Glutamatergic neuron (in vitro differentiated cells): ENCODE results near the gene FKRP. TPM values are rescaled to one million over a fixed set of nuclear protein-coding genes. Genes with fewer than 3 reads are reported as not detected.
"Not testable (repeated sequence)": the region's sequence is repeated elsewhere in the genome, so short reads cannot be mapped to it uniquely, and the experiment has no call there.

Experiments used
- DNase-seq: peaks from one replicate; pipeline ENCODE4 v3.0.0; 2022
- H3K27ac Mint-ChIP-seq: one replicate; pipeline ENCODE4 v1.8.0; 2020; ENCODE audit warnings: mild to moderate bottlenecking, mixed read lengths, inconsistent platforms; ENCODE audit not compliant: unreplicated experiment
- H3K27me3 Mint-ChIP-seq: one replicate; pipeline ENCODE4 v1.8.0; 2020; ENCODE audit warnings: mild to moderate bottlenecking, moderate library complexity, mixed read lengths, inconsistent platforms; ENCODE audit not compliant: unreplicated experiment
- H3K36me3 Mint-ChIP-seq: one replicate; pipeline ENCODE4 v1.8.0; 2020; ENCODE audit warnings: mild to moderate bottlenecking, mixed read lengths, inconsistent platforms; ENCODE audit not compliant: unreplicated experiment
- H3K4me1 Mint-ChIP-seq: one replicate; pipeline ENCODE4 v1.8.0; 2020; ENCODE audit warnings: mild to moderate bottlenecking, low read depth, mixed read lengths, inconsistent platforms; ENCODE audit not compliant: unreplicated experiment
- H3K4me3 Mint-ChIP-seq: one replicate; pipeline ENCODE4 v1.8.0; 2020; ENCODE audit warnings: mild to moderate bottlenecking, mixed read lengths, inconsistent platforms; ENCODE audit not compliant: unreplicated experiment
- H3K9me3 Mint-ChIP-seq: one replicate; pipeline ENCODE4 v1.8.0; 2020; ENCODE audit warnings: mild to moderate bottlenecking, moderate library complexity, mixed read lengths, inconsistent platforms; ENCODE audit not compliant: unreplicated experiment
- total RNA-seq: library from RNA; stranded (reverse); fragmentation: NEBNext Ultra II Directional; extraction: Animal tissue kit (Norgen Biotek cat#: 25700); gene quantifications from one replicate; pipeline ENCODE4 v1.2.1, GENCODE V29; 2021; ENCODE audit not compliant: unreplicated experiment
- TF ChIP-seq, protein P1 (sequence below): fragments of 200-600 bp; sonication (generic); IDR thresholded peaks from one replicate; pipeline ENCODE4 v1.5.0; 2021; ENCODE audit not compliant: partially characterized antibody, unreplicated experiment

Gene FKRP
- total RNA-seq, 1 donor from 2014 or later, result 46.6 TPM

DNA sequence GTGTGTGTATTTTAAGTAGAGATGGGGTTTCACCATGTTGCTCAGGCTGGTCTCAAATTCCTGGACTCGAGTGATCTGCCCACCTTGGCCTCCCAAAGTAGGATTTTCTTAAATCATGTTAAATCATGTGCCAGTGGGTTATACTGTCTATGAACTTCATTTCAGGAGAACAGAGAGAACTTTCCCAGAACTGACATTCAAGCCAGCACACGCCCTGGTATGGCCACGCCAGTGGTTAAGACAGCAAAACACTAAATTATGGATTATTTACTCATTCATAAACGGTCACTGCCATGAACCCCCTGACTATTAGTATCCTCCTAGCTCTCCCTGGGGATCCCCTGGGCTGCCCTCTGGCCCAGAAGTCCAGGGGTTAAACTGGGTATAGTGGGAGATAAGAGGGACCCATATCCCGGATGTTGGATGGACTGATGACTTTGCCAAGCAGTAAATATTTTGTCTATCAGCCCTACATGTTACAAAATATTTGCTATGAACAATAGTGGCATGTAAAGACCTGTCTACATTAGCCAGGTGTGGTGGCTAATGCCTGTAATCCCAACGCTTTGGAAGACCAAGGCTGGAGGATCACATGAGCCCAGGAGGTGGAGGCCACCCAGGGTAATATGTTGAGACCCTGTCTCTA, 16.5 kb downstream of the FKRP start:
- H3K27me3 Mint-ChIP-seq, result peaks cover 7% of the 10 kb centered on the region
- no peak overlapping the region for H3K4me3 Mint-ChIP-seq
- TF ChIP-seq, protein P1, sequence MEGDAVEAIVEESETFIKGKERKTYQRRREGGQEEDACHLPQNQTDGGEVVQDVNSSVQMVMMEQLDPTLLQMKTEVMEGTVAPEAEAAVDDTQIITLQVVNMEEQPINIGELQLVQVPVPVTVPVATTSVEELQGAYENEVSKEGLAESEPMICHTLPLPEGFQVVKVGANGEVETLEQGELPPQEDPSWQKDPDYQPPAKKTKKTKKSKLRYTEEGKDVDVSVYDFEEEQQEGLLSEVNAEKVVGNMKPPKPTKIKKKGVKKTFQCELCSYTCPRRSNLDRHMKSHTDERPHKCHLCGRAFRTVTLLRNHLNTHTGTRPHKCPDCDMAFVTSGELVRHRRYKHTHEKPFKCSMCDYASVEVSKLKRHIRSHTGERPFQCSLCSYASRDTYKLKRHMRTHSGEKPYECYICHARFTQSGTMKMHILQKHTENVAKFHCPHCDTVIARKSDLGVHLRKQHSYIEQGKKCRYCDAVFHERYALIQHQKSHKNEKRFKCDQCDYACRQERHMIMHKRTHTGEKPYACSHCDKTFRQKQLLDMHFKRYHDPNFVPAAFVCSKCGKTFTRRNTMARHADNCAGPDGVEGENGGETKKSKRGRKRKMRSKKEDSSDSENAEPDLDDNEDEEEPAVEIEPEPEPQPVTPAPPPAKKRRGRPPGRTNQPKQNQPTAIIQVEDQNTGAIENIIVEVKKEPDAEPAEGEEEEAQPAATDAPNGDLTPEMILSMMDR, result no peak
- no peak for DNase-seq
- H3K36me3 Mint-ChIP-seq, result no peaks in the 10 kb centered on the region
- peaks cover 4% of the 10 kb centered on the region for H3K9me3 Mint-ChIP-seq
- H3K27ac Mint-ChIP-seq, result no peak overlapping the region
- H3K4me1 Mint-ChIP-seq, result peaks cover 10% of the 10 kb centered on the region

DNA sequence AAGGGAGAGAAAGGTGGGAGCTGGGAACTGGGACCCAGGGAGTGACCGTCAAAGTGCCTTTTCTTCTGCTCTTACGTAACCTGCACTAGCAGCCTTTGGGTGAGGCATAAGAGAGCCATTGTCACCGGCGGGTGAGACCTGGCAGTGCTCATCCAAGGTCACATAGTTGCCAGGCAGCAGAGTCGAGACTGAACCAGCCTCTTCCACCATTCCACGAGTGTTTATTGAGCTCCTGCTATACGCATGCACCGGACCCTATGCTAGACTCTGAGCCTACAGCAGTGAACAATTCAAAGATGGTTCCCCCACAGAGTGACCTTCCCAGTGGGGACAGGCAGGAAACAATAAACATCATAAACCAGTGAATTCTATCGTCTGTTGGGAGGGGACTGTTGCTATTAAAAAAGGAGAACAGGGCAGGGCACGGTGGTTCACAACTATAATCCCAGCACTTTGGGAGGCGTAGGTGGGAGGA, 19.0 kb downstream of the FKRP start:
- TF ChIP-seq, protein P1, result no peak
- DNase-seq, result no peak
- Mint-ChIP-seq H3K27ac (peak overlapping the region; percentile 35), H3K36me3 (no peaks in the 10 kb centered on the region), H3K27me3 (peaks cover 2% of the 10 kb centered on the region), H3K9me3 (peaks cover 2% of the 10 kb centered on the region), H3K4me1 (peaks cover 4% of the 10 kb centered on the region), H3K4me3 (no peak overlapping the region)

DNA sequence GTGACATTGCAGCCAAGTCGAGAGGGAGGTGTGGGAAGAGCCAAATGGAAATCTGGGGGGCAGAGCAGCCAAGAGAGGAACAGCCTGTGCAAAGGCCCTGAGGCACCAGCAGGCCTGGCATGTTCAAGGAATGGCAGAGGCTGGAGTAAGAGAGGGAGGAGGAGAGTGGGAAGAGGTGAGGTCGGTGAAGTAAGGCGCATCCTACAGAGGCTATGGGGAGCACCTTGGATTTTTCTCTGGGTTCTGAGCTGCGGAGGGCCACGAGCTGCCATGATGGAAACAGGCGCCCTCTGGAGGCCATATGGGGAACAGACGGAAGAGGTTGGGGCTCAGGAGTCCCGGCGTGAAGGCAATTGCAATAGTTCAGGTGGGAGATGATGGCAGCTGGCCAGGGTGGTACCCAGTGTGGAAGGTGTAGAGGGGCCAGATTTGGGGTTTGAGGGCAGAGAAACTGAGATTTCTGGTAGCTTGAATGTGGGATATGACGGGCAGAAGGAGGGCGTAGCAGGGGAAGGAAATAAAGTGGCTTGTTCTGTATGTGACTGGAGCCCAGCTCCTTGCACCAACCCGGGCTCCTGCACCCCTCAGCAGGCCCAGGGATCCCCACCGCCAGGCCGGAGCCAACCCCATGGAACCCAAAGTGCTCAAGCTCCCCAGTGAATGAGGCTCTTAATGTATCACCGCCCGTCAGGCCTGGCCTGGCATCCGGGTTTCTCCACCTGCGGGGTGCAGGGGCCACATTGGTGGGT, 20.9 kb downstream of the FKRP start:
- Mint-ChIP-seq H3K4me1 (no peaks in the 10 kb centered on the region), H3K4me3 (no peak overlapping the region), H3K27ac (no peak overlapping the region), H3K36me3 (no peaks in the 10 kb centered on the region), H3K27me3 (peaks cover 2% of the 10 kb centered on the region), H3K9me3 (peaks cover 2% of the 10 kb centered on the region)
- TF ChIP-seq, protein P1, result peak; percentile 72
- DNase-seq, result peak; percentile 36

DNA sequence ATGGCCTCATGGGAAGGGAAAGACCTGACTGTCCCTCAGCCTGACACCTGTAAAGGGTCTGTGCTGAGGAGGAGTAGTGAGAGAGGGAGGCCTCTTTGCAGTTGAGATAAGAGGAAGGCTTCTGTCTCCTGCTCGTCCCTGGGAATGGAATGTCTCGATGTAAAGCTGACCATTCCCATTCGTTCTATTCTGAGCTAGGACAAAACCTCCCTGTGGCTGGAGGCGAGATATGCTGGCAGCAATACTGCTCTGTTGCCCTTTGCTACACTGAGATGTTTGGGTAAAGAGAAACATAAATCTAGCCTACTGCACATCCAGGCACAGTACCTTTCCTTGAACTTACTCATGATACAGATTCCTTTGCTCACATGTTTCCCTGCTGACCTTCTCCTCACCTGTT, 22.9 kb downstream of the FKRP start:
- not testable (repeated sequence) for H3K27me3 Mint-ChIP-seq, DNase-seq, H3K27ac Mint-ChIP-seq, H3K36me3 Mint-ChIP-seq, H3K9me3 Mint-ChIP-seq, H3K4me1 Mint-ChIP-seq, H3K4me3 Mint-ChIP-seq

DNA sequence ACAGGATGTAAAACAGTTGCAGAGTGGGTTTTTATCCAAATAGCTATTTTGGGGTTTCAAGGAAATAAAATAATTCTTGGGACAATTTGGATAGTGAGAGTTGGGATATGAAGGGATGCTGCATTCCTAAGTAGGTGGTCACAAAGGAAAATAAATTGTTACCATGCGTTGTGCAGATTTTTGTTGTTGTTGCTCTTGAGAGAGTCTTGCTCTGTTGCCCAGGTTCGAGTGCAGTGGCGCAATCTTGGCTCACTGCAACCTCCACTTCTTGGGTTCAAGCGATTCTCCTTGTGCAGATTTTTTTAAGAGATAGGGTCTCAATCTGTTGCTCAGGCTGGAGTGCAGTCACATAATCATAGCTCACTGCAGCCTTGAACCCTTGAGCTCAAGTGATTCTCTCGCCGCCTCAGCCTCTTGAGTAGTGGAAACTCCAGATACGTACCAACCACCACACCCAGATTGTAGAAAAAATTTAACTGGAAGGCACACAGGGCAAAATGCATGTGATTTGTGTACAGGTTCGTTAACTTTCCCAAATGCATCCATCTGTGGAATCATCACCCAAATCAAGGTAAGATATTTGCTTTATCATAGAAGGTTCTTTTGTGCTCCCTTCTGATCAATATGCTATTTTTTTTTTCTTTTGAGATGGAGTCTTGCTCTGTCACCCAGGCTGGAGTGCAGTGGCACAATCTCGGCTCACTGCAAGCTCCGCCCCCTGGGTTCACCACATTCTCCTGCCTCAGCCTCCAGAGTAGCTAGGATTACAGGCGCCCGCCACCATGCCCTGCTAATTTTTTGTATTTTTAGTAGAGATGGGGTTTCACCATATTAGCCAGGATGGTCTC, 26.5 kb downstream of the FKRP start:
- H3K27me3 Mint-ChIP-seq, result peaks cover 2% of the 10 kb centered on the region
- TF ChIP-seq, protein P1, result no peak
- no peaks in the 10 kb centered on the region for H3K4me1 Mint-ChIP-seq
- DNase-seq, result no peak
- H3K36me3 Mint-ChIP-seq, result no peaks in the 10 kb centered on the region
- H3K9me3 Mint-ChIP-seq, result no peaks in the 10 kb centered on the region
- H3K4me3 Mint-ChIP-seq, result no peak overlapping the region
- H3K27ac Mint-ChIP-seq, result no peak overlapping the region
